Activated naive CD4-positive, alpha-beta T cell treated with anti-CD3 and anti-CD28 coated beads, Interleukin-2, amount 50 U/mL, for 72 hours (primary cell): ENCODE measurements around the gene SYMPK. TPM values are rescaled to one million over a fixed set of nuclear protein-coding genes. Genes with fewer than 3 reads are reported as not detected.

Experiments used
- ATAC-seq, 2 donors: fragments of 150-1000 bp; cut with Tn5 transposase; 2 replicates each; pipeline ENCODE4 v1.10.0; 2021; ENCODE audit warnings: mild to moderate bottlenecking in 2 of 2, moderate library complexity in 2 of 2
- DNase-seq, 2 donors: peaks; one replicate each; pipeline ENCODE4 v3.0.0; 2021 to 2022; ENCODE audit warnings: low spot score in 2 of 2
- H3K27ac Mint-ChIP-seq, 2 donors: one replicate each; pipeline ENCODE4 v1.8.0; 2022; ENCODE audit warnings: mild to moderate bottlenecking in 2 of 2, mixed read lengths in 2 of 2
- H3K36me3 Mint-ChIP-seq, 2 donors: one replicate each; pipeline ENCODE4 v1.8.0; 2022; ENCODE audit warnings: mixed read lengths in 2 of 2
- H3K9me3 Mint-ChIP-seq, 2 donors: one replicate each; pipeline ENCODE4 v1.8.0; 2022; ENCODE audit warnings: mixed read lengths in 2 of 2
- total RNA-seq, 2 donors: library from RNA; stranded (reverse); gene quantifications; one replicate each; pipeline ENCODE4 v1.2.3, GENCODE V29; 2022

SYMPK gene
- total RNA-seq, 2 donors from 2014 or later: 85.8 to 118 TPM

DNA sequence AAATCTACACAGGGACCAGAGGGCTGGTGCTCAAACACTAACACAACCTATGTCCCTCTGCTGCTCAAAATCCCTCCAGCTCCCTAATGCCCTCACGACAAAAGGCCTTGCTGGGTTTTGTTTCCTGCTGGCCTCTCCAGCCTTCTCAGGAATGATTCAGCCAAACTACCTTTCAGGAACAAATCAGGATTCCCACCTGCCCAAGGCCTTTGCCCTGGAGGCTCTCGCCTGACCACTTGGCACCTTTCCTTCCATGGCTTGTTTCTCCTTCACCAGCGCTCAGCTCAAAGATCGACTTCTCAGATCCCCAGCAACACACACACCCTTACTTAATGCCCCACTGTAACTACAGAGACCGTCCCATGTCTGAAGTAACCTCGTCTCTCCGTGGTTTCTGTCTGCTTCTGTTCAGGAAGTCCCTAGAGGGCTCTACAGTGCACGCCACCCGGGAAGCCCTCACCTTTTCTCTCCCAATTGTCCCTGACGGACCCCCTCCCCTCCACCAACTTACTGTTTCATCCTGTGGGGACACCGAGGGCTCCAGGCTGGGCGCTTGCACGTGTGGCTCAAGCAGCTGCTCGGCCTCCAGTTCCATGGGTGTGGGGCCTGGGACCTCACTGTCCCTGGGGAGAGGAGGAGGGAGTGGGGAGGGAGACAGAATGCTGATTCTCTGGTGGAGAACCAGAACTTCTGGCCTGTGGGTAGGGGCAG lies 90.7 kb downstream of the SYMPK start:
- no peak overlapping the region for H3K27ac Mint-ChIP-seq
- ATAC-seq (no peak), DNase-seq (no peak)
- peaks cover 0 to 7% of the 10 kb centered on the region in 2 donors for H3K36me3 Mint-ChIP-seq
- H3K9me3 Mint-ChIP-seq: no peaks in the 10 kb centered on the region

DNA sequence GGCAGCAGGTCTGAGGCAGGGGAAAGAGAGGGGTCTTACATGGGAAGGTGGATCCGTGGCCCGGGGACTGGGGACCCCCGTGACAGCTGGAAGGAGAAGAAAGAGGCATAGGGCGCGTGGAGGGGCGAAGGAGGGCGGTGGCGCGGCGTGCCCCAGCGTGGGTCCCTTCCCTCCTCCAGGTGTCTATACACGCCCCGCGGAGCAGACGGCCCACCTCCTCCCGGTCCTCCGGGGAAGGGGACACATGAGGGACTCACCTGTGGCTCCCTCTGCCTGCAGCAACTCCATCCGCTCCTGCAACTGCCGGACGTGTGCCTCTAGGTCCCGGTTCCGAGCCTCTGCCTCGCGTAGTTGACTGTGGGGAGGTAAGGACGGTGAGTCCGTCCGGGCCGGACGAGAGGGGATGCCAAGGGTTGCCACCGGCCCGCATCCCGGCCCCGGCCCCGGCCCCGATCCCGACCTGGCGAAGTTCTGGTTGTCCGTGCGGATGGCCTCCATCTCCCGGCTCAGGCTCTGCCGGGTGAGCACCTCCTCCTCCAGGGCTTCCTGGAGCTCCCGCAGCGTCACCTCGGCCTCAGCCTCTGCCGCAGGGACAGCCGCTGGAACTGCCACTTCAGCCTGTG lies 91.5 kb downstream of the SYMPK start:
- ATAC-seq (no peak), DNase-seq (no peak)
- no peaks in the 10 kb centered on the region for H3K36me3 Mint-ChIP-seq
- no peak overlapping the region for H3K27ac Mint-ChIP-seq
- H3K9me3 Mint-ChIP-seq: no peaks in the 10 kb centered on the region

DNA sequence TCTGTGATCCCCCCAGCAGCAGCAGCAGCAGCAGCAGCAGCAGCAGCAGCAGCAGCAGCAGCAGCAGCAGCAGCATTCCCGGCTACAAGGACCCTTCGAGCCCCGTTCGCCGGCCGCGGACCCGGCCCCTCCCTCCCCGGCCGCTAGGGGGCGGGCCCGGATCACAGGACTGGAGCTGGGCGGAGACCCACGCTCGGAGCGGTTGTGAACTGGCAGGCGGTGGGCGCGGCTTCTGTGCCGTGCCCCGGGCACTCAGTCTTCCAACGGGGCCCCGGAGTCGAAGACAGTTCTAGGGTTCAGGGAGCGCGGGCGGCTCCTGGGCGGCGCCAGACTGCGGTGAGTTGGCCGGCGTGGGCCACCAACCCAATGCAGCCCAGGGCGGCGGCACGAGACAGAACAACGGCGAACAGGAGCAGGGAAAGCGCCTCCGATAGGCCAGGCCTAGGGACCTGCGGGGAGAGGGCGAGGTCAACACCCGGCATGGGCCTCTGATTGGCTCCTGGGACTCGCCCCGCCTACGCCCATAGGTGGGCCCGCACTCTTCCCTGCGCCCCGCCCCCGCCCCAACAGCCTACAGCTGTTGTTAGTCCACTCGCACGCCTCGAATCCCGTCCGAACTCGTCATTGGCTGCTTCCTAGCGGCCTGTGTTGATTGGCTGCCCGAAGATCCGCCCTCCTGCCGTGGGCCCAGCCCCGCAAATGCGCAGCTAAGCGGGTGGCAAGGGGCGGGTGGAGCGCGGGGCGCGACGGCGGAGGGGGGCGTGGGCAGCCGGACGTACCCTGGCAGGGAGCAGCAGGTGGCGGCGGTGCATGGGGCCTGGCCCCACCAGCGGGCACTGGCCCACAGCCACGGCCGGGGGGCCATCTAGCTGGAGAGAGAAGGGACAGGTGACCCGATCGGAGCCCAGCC lies 92.5 kb downstream of the SYMPK start:
- Mint-ChIP-seq H3K27ac (no peak overlapping the region), H3K36me3 (no peaks in the 10 kb centered on the region), H3K9me3 (no peaks in the 10 kb centered on the region)
- ATAC-seq (peak; percentile 72 to 75), DNase-seq (peak; percentile 86 to 94)

DNA sequence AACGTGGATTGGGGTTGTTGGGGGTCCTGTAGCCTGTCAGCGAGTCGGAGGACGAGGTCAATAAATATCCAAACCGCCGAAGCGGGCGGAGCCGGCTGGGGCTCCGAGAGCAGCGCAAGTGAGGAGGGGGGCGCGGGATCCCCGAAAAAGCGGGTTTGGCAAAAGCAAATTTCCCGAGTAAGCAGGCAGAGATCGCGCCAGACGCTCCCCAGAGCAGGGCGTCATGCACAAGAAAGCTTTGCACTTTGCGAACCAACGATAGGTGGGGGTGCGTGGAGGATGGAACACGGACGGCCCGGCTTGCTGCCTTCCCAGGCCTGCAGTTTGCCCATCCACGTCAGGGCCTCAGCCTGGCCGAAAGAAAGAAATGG lies 93.1 kb downstream of the SYMPK start:
- no peaks in the 10 kb centered on the region for H3K9me3 Mint-ChIP-seq
- ATAC-seq: peak; percentile 15 to 35
- H3K27ac Mint-ChIP-seq: peak overlapping the region; percentile 68 to 79
- peak in 1 of 2 donors; percentile 65 for DNase-seq
- H3K36me3 Mint-ChIP-seq: no peaks in the 10 kb centered on the region

DNA sequence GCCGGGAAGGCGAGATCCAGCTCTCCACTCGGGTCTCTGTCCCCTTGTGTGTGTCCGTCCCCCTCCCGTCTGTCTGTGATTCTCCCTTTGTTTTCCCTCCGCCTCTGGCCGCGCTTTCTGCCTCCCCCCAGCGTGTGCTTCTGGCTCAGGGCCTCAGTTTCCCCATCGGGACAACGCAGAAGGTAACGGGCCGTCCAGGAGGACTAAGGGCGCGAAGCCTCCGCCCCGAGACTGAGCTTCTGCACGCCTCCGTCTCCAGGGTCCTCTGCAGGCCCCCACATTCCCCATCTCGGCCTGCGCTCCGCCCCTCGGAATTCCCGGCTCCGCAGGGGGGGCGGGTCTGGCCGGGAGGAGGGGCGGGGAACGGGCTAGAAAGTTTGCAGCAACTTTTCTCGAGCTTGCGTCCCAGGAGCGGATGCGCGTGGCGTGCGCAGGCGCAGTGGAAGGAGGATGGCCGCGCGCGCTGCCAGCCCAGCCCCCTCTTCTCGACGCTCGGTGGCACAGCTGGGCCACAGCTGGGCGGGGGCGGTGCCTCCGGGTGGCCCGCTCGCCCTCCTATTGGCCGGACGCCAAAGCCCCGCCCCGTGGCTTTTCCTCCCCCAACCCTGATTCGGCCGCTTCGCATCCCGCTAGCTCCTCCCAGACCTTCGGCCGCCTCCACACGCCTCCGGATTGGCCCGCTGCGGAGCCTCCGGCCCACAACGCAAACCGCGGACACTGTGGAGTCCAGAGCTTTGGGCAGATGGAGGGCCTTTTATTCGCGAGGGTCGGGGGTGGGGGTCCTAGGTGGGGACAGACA lies 93.8 kb downstream of the SYMPK start, which contains the start of gene SIX5:
Gene SIX5 (minus strand): TSS at position 269 of the 799 bp plus-strand sequence. CDS start 408 bp downstream, outside the sequence.
- H3K9me3 Mint-ChIP-seq: no peaks in the 10 kb centered on the region
- peak; percentile 73 for ATAC-seq
- peak; percentile 96 to 99 for DNase-seq
- peak within 1 kb of the TSS; percentile 68 to 79 for H3K27ac Mint-ChIP-seq
- H3K36me3 Mint-ChIP-seq: no peaks in the 10 kb centered on the region

DNA sequence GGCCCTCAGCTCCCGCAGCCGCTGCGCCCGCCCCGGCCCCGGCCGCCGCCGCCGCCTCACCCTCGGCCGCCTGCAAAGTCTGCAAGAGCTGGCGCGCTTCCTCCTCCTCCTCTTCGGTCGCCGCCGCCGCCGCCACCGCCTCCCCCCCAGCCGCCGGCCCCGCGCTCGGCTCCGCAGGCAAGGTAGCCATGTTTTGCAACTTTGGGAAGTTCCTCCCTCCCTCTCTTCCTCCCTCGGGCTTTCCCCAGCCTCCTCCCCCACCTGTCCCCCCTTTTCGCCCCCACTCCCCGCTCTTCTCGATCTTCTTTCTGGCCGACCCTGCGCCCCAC lies 94.3 kb downstream of the SYMPK start:
- H3K36me3 Mint-ChIP-seq: no peaks in the 10 kb centered on the region
- no peaks in the 10 kb centered on the region for H3K9me3 Mint-ChIP-seq
- ATAC-seq (no peak), DNase-seq (peak in 1 of 2 donors; percentile 65)
- H3K27ac Mint-ChIP-seq: no peak overlapping the region

DNA sequence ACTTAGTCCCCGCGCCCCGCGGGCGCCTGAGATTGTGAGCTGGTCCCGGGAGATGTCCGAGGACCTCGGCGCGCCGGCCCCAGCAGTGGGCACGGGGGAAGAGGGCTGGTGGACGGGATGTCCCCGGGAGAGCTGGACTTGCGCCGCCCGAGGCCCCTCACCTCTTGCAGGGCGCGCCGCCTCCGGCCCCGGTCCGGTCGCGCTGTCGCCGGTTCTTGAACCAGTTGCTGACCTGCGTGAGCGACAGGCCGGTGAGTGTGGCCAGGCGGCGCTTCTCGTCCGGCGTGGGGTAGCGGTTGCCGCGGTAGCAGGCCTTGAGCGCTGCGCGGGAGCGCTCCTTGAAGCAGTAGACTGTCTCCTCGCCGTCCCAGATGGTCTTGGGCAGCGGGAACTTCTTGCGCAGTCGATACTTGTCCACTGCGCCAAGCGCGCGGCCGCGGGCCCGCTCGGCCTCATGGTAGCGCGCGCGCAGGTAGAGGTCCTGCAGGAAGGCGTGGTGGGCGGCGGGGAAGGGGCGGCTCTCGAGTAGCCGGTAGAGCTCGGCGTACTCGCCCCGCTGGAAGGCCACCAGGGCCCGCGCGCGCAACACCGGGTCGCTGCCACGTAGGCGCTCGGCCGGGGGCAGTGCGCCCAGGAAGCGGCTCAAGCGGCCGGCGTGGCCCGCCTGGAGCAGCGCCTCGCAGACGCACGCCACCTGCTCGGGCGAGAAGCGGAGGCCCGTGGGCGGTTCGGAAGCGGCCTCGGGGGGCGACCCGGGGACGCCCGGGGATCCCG lies 94.9 kb downstream of the SYMPK start:
- H3K9me3 Mint-ChIP-seq: no peaks in the 10 kb centered on the region
- H3K27ac Mint-ChIP-seq: no peak overlapping the region
- ATAC-seq (no peak), DNase-seq (no peak)
- H3K36me3 Mint-ChIP-seq: no peaks in the 10 kb centered on the region

DNA sequence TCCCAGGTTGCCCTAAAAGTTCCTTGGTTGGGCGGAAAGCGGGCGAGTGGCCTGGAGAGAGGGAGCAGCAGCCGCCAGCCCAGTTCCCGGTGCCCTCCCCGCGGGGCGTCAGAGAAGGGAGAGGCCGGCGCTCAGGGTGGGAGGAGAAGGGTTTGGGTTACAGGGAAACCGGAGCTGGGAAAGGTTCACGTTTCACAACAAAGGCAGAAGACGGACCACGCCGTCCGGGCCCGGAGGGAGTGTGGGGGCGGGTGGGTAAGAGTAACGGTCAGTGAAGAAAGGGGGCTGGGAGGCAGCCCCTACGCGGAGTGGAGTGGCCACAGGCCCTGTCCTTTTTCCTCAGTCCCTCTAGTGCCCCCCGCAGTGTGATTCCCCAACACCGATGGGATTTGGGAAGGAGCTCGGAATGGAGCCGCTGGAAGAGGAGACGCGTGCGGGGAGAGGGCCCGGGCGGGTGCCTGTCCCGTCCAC lies 95.5 kb downstream of the SYMPK start:
- H3K9me3 Mint-ChIP-seq: no peaks in the 10 kb centered on the region
- no peaks in the 10 kb centered on the region for H3K36me3 Mint-ChIP-seq
- no peak for ATAC-seq
- no peak overlapping the region for H3K27ac Mint-ChIP-seq
- no peak for DNase-seq

DNA sequence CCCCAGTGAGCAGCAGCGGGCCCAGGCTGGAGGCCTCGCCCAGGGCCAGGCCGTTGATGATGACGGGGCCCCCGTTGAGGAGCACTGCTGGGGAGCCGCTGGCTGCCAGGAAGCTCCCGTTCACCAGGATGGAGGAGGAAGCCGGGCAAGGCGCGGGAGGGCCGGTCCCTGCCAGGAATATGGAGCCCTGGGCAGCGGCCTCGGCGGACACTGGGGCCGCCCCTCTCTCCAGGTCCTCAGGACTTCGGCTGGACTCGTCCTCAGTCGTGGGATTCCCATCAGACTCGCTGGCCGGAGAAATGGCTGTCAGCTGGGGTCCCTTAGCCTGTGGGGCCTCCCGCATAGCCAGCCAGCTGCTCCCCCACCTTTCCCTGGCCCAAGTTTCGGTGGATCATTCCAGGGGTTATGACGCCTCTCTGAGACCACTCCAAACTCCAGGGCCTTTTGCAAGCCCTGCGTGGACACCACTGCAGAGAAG lies 96.0 kb downstream of the SYMPK start:
- DNase-seq: no peak
- Mint-ChIP-seq H3K36me3 (no peaks in the 10 kb centered on the region), H3K9me3 (no peaks in the 10 kb centered on the region), H3K27ac (no peak overlapping the region)
- no peak for ATAC-seq

DNA sequence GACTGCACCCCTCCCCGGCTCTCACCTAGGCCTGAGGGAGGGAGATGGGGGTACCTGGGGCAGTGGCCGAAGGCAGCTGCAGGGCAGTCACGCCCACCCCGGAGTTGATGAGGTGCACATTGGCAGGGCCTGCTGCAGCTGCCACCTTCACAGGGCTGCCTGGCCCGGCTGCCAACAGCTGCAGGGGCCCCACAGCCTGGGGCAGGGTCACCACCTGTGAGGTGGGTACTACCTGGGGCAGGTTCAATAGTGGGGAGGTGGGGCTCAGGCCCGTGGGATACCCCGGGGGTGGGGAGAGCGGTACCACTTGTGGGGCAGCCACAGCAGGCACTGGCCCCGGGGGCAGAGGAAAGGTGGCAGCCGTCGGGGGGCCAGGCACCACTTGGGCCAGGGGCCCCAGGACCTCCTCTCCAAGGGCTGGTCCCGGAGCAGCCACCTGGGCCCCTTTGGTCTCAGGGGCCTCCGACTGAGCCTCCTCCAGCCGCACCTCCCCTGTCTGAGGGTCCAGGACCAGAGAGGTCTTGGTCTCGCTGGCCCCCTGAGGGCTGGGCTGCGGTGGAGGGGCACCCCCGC lies 96.6 kb downstream of the SYMPK start:
- ATAC-seq: no peak
- no peaks in the 10 kb centered on the region for H3K36me3 Mint-ChIP-seq
- no peak for DNase-seq
- no peak overlapping the region for H3K27ac Mint-ChIP-seq
- no peaks in the 10 kb centered on the region for H3K9me3 Mint-ChIP-seq

DNA sequence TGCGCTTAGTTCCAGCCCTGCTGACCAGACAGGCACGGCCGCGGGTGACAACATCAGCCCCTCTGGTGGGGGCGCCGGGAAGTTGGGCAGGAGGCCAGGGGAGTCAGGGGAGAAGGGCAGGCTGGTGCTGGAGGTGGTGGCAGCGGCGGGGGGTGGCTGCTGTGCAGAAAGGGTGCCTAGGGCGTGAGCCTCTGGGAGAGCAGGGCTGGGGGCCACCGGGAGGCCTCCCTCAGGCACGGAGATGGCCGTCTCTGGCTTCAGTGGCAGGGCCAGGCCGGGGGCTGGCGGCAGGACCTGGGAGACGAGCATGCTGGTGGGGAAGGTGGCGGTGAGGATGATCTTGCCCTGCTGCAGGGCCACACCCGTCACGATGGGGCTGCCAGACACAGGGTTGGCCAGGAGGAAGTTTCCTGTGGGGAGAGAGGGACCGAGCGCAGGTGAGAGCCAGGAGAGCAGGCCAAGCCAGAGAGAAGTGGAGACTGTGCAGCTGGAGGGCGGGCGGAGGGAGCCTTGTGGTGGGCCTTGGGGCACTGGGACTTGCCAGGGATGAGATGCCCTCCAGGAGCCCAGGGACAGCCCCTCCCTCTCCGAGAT lies 97.1 kb downstream of the SYMPK start:
- DNase-seq: no peak
- Mint-ChIP-seq H3K36me3 (no peaks in the 10 kb centered on the region), H3K27ac (no peak overlapping the region), H3K9me3 (no peaks in the 10 kb centered on the region)
- ATAC-seq: no peak

Other genes starting within 250 kb of the SYMPK start
- 100 to 1,000 TPM; 142 to 161 TPM for gene EML2, start 223.8 kb downstream of the SYMPK start, total RNA-seq
- 10 to 100 TPM in 1 of 2 donors, 1 to 10 TPM in 1; 7.0 to 15.7 TPM for gene GIPR, start 194.9 kb downstream of the SYMPK start, total RNA-seq
- 100 to 1,000 TPM; 755 to 839 TPM for gene SNRPD2, start 171.2 kb downstream of the SYMPK start, total RNA-seq
- gene QPCTL, start 170.5 kb downstream of the SYMPK start, total RNA-seq: 10 to 100 TPM; 21.0 to 30.6 TPM
- 10 to 100 TPM; 40.1 to 47.9 TPM for gene FBXO46, start 132.3 kb downstream of the SYMPK start, total RNA-seq
- under 1 TPM in 1 of 2 donors, not detected in 1; 0.48 TPM for gene MEIOSIN, start 129.7 kb downstream of the SYMPK start, total RNA-seq
- 1 to 10 TPM; 2.7 to 4.3 TPM for gene SIX5, start 93.9 kb downstream of the SYMPK start, total RNA-seq
- 10 to 100 TPM; 11.1 to 13.8 TPM for gene DMPK, start 80.7 kb downstream of the SYMPK start, total RNA-seq
- 10 to 100 TPM; 20.4 to 20.5 TPM for gene DMWD, start 70.3 kb downstream of the SYMPK start, total RNA-seq
- under 1 TPM; 0.14 to 0.39 TPM for gene RSPH6A, start 47.8 kb downstream of the SYMPK start, total RNA-seq
- gene FOXA3, start 1.2 kb upstream of the SYMPK start, total RNA-seq: 1 to 10 TPM in 1 of 2 donors, under 1 TPM in 1; 0.46 to 1.3 TPM
- gene IRF2BP1, start 23.0 kb upstream of the SYMPK start, total RNA-seq: 10 to 100 TPM; 14.9 to 15.6 TPM
- 1 to 10 TPM; 8.3 to 9.1 TPM for gene MYPOP, start 39.5 kb upstream of the SYMPK start, total RNA-seq
- not detected for gene NANOS2, start 51.6 kb upstream of the SYMPK start, total RNA-seq
- under 1 TPM in 1 of 2 donors, not detected in 1; 0.08 TPM for gene NOVA2, start 110.7 kb upstream of the SYMPK start, total RNA-seq
- gene CCDC61, start 132.3 kb upstream of the SYMPK start, total RNA-seq: 10 to 100 TPM; 29.3 to 34.4 TPM
- not detected for gene PGLYRP1, start 159.9 kb upstream of the SYMPK start, total RNA-seq
- gene IGFL4, start 177.9 kb upstream of the SYMPK start, total RNA-seq: not detected